Muscle of leg (tissue), 11 donors: Measurements from ENCODE around the gene SBK2. TPM values are rescaled to one million over a fixed set of nuclear protein-coding genes. Genes with fewer than 3 reads are reported as not detected.

Source experiments
- DNase-seq: peaks from one replicate; pipeline ENCODE4 v3.0.0; 2013
- H3K27ac ChIP-seq: one replicate; pipeline ENCODE4 v1.5.1; 2013; ENCODE audit warnings: mild to moderate bottlenecking, low read length, control low read depth
- H3K27me3 ChIP-seq: one replicate; pipeline ENCODE4 v1.6.1; 2013; ENCODE audit warnings: low read length; ENCODE audit not compliant: control insufficient read depth, insufficient read depth
- H3K36me3 ChIP-seq: one replicate; pipeline ENCODE4 v1.6.1; 2013; ENCODE audit warnings: low read length; ENCODE audit not compliant: control insufficient read depth, insufficient read depth
- H3K4me1 ChIP-seq: one replicate; pipeline ENCODE4 v1.6.1; 2013; ENCODE audit warnings: low read length; ENCODE audit not compliant: control insufficient read depth, insufficient read depth
- H3K4me3 ChIP-seq: one replicate; pipeline ENCODE4 v1.5.1; 2013; ENCODE audit warnings: low read length, control low read depth
- H3K9me3 ChIP-seq: replicated peaks from 2 replicates; pipeline ENCODE4 v1.6.1; 2013; ENCODE audit warnings: low read depth, low read length; ENCODE audit not compliant: control insufficient read depth
- WGBS: methylation state at CpG from one replicate; pipeline ENCODE4 v1.1.5; 2013; ENCODE audit warnings: missing lambda C conversion rate; ENCODE audit not compliant: insufficient coverage; 5-methylcytosine and 5-hydroxymethylcytosine counted together
- polyA plus RNA-seq, 8 donors: library from polyadenylated mRNA; unstranded; fragments of 120-200 nt; gene quantifications; one replicate each; pipeline versions ENCODE4 v1.2.1 to v1.2.3, GENCODE V29; 2013; ENCODE audit warnings: inconsistent platforms in 1 of 8, low replicate concordance in 1 of 8; ENCODE audit not compliant: insufficient read length in 8 of 8, insufficient read depth in 1 of 8
- total RNA-seq: library from RNA; stranded (reverse); fragments of 120-200 nt; gene quantifications from one replicate; pipeline ENCODE4 v1.2.4, GENCODE V29; 2013

The SBK2 gene
- total and polyA plus RNA-seq, 9 donors = 0.89 to 9.7 (median 3.7) TPM

GRCh38 chr19:55486971-55487923 lies 49.7 kb downstream of the SBK2 start:
- H3K36me3 ChIP-seq = peaks cover 11% of the 10 kb centered on the region

GRCh38 chr19:55486043-55486970 lies 50.6 kb downstream of the SBK2 start:
- H3K9me3 ChIP-seq = no peaks in the 10 kb centered on the region
- peak overlapping the region; percentile 95 for H3K27ac ChIP-seq
- peak overlapping the region; percentile 6 for H3K4me3 ChIP-seq
- H3K27me3 ChIP-seq = no peaks in the 10 kb centered on the region
- peak; percentile 53 for DNase-seq
- WGBS = 39% methylated on average over 47 of the region's 53 CpGs
- H3K4me1 ChIP-seq = peaks cover 66% of the 10 kb centered on the region
- peaks cover 13% of the 10 kb centered on the region for H3K36me3 ChIP-seq

More at GRCh38 chr19:55486971-55487923, 49.7 kb downstream of the SBK2 start:
- H3K27ac ChIP-seq = peak overlapping the region; percentile 95
- peaks cover 75% of the 10 kb centered on the region for H3K4me1 ChIP-seq
- H3K9me3 ChIP-seq = no peaks in the 10 kb centered on the region
- H3K27me3 ChIP-seq = no peaks in the 10 kb centered on the region
- peak overlapping the region; percentile 17 for H3K4me3 ChIP-seq
- WGBS = 14% methylated on average over 7 of the region's 27 CpGs
- DNase-seq = peak; percentile 99

GRCh38 chr19:55485439-55486011 lies 51.4 kb downstream of the SBK2 start:
- H3K27ac ChIP-seq = peak overlapping the region; percentile 95
- 18% methylated on average over 7 of the region's 18 CpGs for WGBS
- peak overlapping the region; percentile 75 for H3K4me3 ChIP-seq
- peaks cover 58% of the 10 kb centered on the region for H3K4me1 ChIP-seq
- H3K27me3 ChIP-seq = no peaks in the 10 kb centered on the region
- H3K36me3 ChIP-seq = peaks cover 14% of the 10 kb centered on the region
- no peaks in the 10 kb centered on the region for H3K9me3 ChIP-seq
- DNase-seq = peak; percentile 46

GRCh38 chr19:55484593-55485438 lies 52.1 kb downstream of the SBK2 start, which contains the start of gene NAT14:
Gene NAT14 (plus strand): TSS chr19:55485188. CDS start chr19:55485709, 521 bp downstream.
- WGBS = under 1% methylated on average over 67 of the region's 78 CpGs

GRCh38 chr19:55483706-55484592 lies 53.0 kb downstream of the SBK2 start:
- DNase-seq = no peak
- H3K9me3 ChIP-seq = no peaks in the 10 kb centered on the region
- H3K27me3 ChIP-seq = no peaks in the 10 kb centered on the region
- WGBS = 66% methylated on average over 37 of the region's 46 CpGs
- H3K36me3 ChIP-seq = peaks cover 14% of the 10 kb centered on the region
- peak overlapping the region; percentile 75 for H3K4me3 ChIP-seq
- peak overlapping the region; percentile 95 for H3K27ac ChIP-seq
- H3K4me1 ChIP-seq = peaks cover 46% of the 10 kb centered on the region

More at GRCh38 chr19:55484593-55485438, 52.1 kb downstream of the SBK2 start, which contains the start of gene NAT14:
- H3K27me3 ChIP-seq = no peaks in the 10 kb centered on the region
- H3K4me1 ChIP-seq = peaks cover 55% of the 10 kb centered on the region
- peak; percentile 82 for DNase-seq
- no peaks in the 10 kb centered on the region for H3K9me3 ChIP-seq
- peak within 1 kb of the TSS; percentile 95 for H3K27ac ChIP-seq
- peak within 1 kb of the TSS; percentile 75 for H3K4me3 ChIP-seq
- peaks cover 14% of the 10 kb centered on the region for H3K36me3 ChIP-seq

GRCh38 chr19:55482967-55483705 lies 53.8 kb downstream of the SBK2 start:
- Histone ChIP-seq H3K4me3 (no peak overlapping the region), H3K27ac (no peak overlapping the region), H3K4me1 (peaks cover 43% of the 10 kb centered on the region), H3K36me3 (peaks cover 14% of the 10 kb centered on the region), H3K9me3 (no peaks in the 10 kb centered on the region), H3K27me3 (no peaks in the 10 kb centered on the region)
- no peak for DNase-seq
- WGBS = 90% methylated on average over 40 of the region's 47 CpGs

- H3K27me3 ChIP-seq = no peaks in the 10 kb centered on the region
- no peak for DNase-seq
- WGBS = 82% methylated on average over 81 of the region's 83 CpGs
Measured at GRCh38 chr19:55482156-55482961, 54.6 kb downstream of the SBK2 start.

More at GRCh38 chr19:55482156-55482961, 54.6 kb downstream of the SBK2 start:
- Histone ChIP-seq H3K27ac (no peak overlapping the region), H3K4me1 (peaks cover 43% of the 10 kb centered on the region), H3K36me3 (peaks cover 14% of the 10 kb centered on the region), H3K9me3 (no peaks in the 10 kb centered on the region), H3K4me3 (no peak overlapping the region)
